Hindlimb muscle (tissue), 1 donor: Measurements from ENCODE around the gene CTIF. TPM values are rescaled to one million over a fixed set of nuclear protein-coding genes. Genes with fewer than 3 reads are reported as not detected.
"Not testable (repeated sequence)": the region's sequence is repeated elsewhere in the genome, so short reads cannot be mapped to it uniquely, and the experiment has no call there.

Experiments
- DNase-seq: peaks from one replicate; pipeline ENCODE4 v3.0.0-alpha.2; 2013
- polyA plus RNA-seq: library from polyadenylated mRNA; unstranded; fragments of 120-200 nt; gene quantifications from one replicate; pipeline ENCODE4 v1.2.1, GENCODE V29; 2013; ENCODE audit not compliant: insufficient read length

The CTIF gene
- polyA plus RNA-seq, 1 donor: 47.1 TPM

- DNase-seq: peak; percentile 52
Observed at GRCh38 chr18:48711651-48712486, 173.0 kb downstream of the CTIF start.

DNA sequence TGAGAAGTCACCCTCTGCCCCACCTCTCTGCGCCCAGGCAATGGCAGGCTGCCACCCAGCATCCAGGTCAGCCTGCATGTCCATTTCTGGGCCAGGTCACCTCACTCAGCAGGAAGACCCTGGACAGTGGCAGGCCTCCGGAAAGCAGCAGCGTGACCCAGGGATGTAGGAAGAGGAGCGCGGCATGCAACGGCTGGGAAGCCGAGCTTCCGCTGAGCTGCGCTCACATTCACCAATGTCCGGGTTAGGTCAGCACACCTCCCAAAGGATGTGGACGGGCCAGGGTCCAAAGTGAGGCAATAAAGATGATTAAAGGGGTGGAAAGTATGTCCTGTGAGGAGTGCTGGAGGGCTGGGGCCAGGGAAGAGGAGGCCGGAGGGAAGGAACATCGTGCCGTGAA, 174.5 kb downstream of the CTIF start:
- DNase-seq: peak; percentile 80

- DNase-seq: no peak
Observed at GRCh38 chr18:48714873-48715272, 176.0 kb downstream of the CTIF start.

- DNase-seq: no peak
Observed at GRCh38 chr18:48715711-48716361, 177.0 kb downstream of the CTIF start.

DNA sequence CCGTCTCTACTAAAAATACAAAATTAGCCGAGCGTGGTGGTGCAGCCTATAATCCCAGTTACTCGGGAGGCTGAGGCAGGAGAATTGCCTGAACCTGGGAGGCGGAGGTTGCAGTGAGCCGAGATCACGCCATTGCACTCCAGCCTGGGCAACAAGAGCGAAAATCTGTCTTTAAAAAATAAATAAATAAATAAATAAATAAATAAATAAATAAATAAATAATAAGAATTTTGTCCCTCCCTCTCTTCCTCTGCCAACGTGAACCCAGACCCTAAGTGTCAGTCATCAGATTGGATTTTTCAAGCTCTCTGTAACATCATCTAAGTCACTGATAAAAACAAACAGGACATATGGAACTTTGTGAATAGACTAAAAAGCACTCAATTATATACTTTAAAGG, 178.4 kb downstream of the CTIF start:
- DNase-seq: not testable (repeated sequence)

- no peak for DNase-seq
Observed at GRCh38 chr18:48718251-48718959, 179.6 kb downstream of the CTIF start.

DNA sequence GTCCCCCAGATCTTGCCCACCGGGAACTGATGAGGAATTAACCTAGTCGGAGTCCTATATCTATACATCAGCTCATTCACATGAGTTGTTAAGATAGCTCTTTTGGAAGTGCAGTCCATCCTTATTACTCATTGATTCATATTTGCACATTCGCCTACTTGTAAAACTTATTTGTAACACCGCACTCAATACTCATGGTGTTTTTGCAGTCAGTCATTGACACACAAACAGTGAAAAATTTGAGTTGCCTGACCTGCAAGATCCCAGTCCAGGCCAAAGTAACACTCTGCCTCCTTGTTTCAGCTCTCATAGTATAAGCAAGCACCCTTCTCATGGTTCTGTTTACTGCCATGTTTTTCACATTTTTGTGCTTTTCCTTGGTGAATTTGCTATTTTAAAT, 180.6 kb downstream of the CTIF start:
- no peak for DNase-seq

GRCh38 chr18:48719974-48720654, 181.3 kb downstream of the CTIF start:
- DNase-seq: no peak

DNA sequence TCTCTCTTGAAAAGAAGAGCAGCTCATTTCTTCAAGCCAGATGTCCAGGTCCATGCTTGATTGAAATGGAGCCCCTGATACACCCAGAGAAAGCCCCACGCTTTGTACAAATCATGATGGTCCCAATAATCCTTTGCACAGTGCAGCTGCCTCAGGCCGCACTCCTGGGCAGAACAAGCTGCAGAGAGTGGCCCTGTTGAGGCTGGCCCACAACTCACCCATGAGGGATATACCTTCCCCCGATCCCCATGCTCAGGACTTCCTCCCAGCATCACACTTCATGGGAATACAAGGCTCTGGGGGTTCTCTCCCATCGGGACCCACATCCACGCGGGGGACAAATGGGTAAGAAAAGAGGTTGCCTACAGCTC, 181.8 kb downstream of the CTIF start:
- DNase-seq: no peak

DNA sequence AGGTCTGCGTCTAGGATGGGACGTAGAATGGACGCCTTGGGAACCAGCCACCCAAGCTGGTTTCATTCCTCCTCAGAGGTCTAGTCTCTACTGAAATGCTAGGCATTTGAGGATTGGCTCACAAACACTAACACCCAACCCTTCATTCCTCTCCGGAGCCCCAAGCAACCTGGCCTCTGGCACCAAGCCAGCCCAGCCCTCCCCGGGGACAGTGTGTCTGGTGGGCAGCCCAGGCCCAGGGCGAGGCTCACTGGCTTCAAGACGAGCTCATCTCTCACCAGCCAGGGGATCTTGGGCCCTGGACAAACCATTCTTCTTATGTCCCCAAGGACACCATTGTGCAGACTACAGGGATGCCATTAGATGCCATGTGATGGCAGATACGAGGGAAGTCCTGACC, 182.5 kb downstream of the CTIF start:
- no peak for DNase-seq

- DNase-seq: no peak
Observed at GRCh38 chr18:48723016-48723415, 184.2 kb downstream of the CTIF start.

- no peak for DNase-seq
Observed at GRCh38 chr18:48723837-48724236, 185.0 kb downstream of the CTIF start.

DNA sequence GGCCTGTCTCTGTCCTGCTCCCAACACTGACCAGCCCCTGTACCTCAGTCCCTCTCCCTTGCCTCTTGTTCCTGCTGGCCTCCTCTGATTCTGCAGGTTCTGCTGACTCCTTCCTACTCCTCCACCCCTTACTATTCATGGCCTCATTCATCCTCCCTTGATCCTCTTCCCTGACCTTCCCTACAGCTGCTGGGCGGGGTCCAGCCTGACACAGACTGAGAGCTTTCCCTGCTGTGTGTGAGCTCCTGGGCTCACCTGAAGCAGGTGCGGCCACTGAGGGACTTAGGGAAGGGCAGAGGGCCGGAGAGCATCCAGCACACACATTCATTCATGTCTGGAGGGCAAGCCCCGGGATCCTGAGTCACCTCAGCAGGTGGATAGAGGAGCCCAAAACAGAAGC, 185.6 kb downstream of the CTIF start:
- no peak for DNase-seq

- DNase-seq: no peak
Observed at GRCh38 chr18:48724939-48725338, 186.1 kb downstream of the CTIF start.

GRCh38 chr18:48725562-48725961, 186.7 kb downstream of the CTIF start:
- no peak for DNase-seq

DNA sequence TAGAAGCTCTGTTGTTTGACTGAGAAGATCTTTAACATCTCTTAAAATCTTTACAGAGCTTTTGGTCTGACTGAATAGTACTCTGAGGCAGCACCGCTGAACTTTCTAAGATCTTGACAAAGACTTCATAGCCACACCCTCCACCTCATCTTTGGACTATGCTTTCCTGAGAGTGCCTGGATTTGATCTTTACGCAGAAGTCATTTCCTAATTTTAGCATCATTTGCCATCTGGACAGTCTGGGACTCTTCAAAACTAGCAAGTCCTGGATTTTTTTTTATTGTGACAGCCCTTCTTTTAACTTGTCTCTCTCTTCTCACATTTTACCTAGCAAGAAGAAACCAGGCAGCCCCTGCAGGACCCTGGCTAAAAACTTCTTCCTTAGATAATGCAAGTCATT, 188.8 kb downstream of the CTIF start:
- DNase-seq: no peak

DNA sequence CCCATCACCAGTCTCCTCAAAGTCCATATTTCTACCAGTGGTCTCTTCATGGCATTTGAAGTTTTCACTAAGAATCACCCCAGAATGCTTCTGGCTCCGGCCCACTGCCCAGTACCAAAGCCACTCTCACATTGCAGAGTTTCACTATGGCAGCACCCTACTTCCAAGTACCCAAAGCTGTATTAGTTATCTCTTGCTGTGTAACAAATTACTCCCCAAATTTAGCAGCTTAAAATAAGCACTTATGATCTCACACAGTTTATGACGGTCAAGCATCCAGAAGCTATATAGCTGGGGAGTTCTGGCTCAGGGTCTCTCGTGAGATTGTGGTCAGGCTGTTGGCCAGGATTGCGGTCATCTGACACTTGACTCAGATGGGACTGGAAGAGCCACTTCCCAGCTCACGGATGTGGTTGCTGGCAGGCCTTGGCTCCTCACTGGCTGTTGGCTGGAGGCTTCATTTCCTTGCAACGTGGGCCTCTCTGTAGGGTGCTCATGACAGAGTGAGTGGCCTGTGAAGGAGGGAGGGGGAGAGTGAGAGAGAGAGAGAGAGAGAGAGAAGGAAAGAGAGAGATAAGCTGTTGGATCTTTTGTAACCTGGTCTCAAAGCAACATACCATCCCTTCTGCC, 189.5 kb downstream of the CTIF start:
- no peak for DNase-seq

- DNase-seq: no peak
Observed at GRCh38 chr18:48729404-48729803, 190.6 kb downstream of the CTIF start.

DNA sequence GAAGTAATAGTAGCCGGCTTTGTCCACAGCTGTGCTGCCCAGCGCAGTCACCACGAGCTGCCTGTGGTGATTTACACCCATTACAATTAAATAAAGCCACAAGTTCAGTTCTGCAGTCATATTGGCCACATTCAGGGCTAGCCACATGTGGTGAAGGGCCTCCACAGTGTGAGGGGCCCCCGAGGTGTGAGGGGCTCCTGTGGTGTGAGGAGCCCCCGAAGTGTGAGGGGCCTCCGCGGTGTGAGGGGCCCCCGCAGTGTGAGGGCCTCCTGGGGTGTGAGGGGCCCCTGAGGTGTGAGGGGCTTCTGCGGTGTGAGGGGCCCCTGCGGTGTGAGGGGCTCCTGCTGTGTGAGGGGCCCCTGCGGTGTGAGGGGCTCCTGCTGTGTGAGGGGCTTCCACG, 191.2 kb downstream of the CTIF start:
- DNase-seq: no peak

- DNase-seq: no peak
Observed at GRCh38 chr18:48732767-48733424, 194.1 kb downstream of the CTIF start.

DNA sequence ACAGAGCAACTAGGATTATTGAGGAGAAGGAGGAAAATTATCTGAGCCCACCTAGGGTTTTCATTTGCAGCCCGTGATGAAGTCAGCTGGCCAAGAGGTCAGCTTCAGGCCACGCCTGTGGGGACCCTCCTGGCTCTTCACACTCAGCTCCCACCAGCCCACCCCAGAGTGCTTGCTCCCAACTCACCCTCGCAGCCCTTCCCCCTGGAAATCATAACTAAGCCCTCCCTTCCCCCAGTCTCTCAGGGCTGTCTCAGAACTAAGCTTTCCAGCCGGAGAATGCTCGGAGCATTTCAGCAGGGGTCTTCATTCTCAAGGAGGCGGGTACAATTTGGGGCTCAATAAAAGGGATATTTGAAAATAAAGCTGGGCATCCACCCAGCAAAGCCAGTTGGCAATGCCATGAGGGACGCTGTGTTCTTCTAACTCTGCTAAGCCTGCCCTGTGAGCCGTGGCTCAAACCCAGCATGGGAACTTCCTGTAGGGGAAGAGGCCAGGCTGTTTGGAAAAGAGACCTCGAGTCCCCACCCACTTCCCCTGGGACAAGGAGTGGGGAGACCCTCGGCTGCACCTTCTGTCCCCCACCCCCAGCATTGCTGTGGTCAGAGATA, 194.9 kb downstream of the CTIF start:
- no peak for DNase-seq

GRCh38 chr18:48734460-48734859, 195.6 kb downstream of the CTIF start:
- no peak for DNase-seq
